IPS DF 4.7 (cell line): ENCODE data around the gene MMP25.

ENCODE experiments used
- DNase-seq: peaks from one replicate; pipeline ENCODE4 v3.0.0-alpha.2; 2013; ENCODE audit warnings: low spot score; ENCODE audit errors: extremely low read depth

The MMP25 gene

DNA sequence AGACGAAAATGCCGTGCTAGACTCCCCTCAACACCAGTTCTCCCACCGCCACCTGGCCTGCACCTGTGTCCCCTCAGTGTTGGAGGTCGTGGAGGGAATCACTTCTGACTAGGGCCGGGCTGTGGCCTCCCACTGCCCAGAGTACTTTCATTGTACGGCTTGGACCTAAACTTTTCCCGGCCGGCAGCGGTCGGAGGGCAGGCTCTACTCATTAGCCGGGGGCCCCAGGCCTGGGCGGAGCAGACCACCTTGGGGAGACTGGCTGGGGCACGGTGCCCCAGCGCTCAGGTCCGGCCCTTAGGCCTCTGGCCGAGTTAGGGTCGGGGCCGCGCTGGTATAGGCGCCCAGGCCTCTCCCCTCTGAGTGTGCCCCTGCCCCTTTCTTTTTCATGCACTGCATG, 29.0 kb upstream of the MMP25 start:
- no peak for DNase-seq

- DNase-seq, result no peak
Observed at GRCh38 chr16:3017794-3018506, 28.4 kb upstream of the MMP25 start, which contains the start of gene CLDN6. CLDN6 (minus strand) TSS chr16:3018183; CDS start chr16:3016021, 2,162 bp downstream.

GRCh38 chr16:3019594-3020246, 26.6 kb upstream of the MMP25 start:
- no peak for DNase-seq

GRCh38 chr16:3020247-3020603, 26.1 kb upstream of the MMP25 start, which contains the start of gene TNFRSF12A:
TNFRSF12A (plus strand) TSS chr16:3020368; CDS start chr16:3020398, 30 bp downstream.
- no peak for DNase-seq

DNA sequence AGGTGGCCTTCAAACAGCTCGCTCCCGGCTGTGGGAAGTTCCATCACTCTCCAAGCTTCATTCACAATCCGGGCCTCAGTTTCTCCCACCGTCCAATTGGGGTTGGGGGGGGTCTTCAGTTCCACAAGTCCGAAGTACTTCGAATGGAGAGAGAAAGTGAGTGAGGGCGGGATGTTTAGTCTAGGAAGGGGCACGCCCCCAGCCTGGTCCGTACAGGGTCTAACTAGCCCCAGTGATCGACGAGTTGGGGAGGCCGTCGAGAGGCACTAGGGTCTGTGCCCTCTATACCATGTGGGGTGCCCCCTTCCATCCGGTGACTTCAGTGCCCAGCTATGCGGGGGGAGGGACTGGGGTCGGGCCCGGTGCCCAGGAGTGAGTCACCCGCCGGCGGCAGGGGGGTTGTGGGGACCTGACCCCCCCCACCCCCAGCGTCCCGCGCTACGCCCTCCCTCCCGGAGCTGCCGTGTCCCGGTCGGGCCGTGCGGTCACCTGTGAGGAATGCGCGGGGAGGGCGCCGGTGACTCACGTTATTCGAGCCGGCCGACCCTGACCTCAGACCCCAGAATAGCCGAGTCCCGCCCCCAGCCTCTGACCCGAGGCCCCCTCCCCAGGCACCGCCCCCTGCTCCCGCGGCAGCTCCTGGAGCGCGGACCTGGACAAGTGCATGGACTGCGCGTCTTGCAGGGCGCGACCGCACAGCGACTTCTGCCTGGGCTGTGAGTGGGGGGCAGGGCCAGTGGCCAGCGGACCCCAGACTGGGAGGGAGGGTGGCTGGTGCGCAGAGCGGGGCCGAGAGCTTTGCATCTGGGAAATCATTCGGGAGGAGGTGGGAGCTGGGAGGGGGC, 25.5 kb upstream of the MMP25 start:
- DNase-seq, result no peak

DNA sequence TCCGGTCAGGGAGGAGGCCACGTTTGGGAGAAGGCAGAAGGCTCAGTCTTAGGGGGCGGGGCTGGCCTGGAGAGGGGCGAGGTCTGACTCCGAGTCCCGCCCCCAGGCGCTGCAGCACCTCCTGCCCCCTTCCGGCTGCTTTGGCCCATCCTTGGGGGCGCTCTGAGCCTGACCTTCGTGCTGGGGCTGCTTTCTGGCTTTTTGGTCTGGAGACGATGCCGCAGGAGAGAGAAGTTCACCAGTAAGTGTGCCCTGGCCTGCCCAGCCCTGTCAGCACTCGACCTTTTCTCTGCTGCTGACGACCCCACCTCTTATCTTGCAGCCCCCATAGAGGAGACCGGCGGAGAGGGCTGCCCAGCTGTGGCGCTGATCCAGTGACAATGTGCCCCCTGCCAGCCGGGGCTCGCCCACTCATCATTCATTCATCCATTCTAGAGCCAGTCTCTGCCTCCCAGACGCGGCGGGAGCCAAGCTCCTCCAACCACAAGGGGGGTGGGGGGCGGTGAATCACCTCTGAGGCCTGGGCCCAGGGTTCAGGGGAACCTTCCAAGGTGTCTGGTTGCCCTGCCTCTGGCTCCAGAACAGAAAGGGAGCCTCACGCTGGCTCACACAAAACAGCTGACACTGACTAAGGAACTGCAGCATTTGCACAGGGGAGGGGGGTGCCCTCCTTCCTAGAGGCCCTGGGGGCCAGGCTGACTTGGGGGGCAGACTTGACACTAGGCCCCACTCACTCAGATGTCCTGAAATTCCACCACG, 24.7 kb upstream of the MMP25 start:
- no peak for DNase-seq

GRCh38 chr16:3022208-3022683, 24.1 kb upstream of the MMP25 start:
- DNase-seq, result no peak

DNA sequence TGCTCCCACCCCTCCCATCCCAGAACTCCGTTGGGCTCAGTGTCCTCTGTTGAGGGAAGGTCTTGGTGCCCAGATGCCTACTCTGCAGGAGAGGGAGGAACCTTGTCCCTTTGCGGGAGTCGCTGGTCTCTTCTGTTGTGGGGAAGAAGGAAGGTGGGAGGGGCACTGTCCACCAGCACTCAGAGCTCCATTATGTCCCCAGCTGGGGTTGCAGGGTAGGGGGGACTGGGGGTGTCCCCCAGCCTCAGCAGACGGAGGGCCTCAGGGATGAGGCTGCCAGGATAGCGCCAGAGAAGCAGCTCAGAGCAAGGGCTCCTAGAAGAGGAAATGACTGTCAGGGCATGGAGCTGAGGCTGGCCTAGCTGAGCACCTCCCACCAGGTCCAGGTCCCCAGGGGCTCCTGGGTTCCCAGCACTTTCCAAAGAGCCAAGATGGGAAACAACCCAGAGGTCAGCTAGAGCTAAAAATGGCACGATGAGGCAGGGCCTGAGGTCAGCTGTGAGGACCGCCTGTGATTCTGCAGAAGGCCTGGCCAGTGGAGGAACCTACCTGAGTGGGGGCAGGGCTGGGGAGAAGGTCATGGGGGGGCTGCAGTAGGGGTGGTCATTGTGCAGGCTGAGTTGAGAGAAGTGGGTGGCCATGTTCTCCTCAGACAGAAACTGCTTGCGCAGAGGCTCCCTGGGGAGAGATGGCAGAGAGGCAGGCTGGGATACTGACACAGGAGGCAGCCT, 23.5 kb upstream of the MMP25 start:
- DNase-seq, result no peak

GRCh38 chr16:3023415-3023668, 23.0 kb upstream of the MMP25 start:
- DNase-seq, result no peak

DNA sequence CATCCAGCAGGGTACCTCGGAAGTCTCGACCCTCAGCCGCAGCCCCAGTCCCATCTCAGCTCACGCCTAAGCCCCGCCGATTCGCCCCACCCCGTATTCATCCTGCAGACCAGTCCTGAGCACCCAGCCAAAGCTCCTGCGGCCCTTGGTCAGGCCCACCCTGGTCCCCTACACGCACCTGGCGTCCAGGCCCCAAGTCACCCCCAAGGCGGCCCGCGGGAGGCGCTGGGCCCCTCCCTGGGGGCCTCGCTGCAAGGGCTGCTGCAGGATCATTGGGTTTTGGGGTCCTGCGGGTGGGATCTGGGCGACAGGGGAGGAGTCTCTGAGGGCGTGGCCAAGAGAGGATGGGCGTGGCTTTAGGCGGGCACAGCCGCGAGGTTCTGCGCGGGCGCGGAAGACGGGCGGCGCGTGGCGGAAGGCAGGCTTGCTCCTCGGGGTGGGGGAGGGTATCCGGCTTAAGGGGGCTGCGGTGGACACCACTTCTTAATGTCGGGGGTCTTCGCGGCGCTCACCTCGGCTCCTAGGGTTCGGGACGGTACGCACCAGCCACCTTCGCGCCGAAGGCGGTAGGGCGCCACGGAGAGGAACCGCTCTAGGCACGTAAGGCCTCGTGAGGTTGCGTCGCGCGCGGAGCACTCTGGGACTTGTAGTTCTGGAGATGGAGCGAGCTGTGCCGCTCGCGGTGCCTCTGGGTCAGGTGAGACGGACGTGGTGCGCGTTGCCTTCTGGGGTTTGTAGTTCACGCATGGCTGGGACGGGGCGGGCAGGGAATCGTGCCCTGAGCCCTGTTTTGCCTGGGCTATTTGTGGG, 22.5 kb upstream of the MMP25 start, which contains the start of the genes HCFC1R1 and THOC6:
Gene HCFC1R1, minus strand, starts transcription at position 274 of the 810 bp plus-strand sequence. Its CDS starts 1 bp downstream, at position 273.
Gene THOC6, plus strand, starts transcription at position 367 of the 810 bp plus-strand sequence. Its CDS starts 292 bp downstream, at position 659.
- DNase-seq, result no peak

DNA sequence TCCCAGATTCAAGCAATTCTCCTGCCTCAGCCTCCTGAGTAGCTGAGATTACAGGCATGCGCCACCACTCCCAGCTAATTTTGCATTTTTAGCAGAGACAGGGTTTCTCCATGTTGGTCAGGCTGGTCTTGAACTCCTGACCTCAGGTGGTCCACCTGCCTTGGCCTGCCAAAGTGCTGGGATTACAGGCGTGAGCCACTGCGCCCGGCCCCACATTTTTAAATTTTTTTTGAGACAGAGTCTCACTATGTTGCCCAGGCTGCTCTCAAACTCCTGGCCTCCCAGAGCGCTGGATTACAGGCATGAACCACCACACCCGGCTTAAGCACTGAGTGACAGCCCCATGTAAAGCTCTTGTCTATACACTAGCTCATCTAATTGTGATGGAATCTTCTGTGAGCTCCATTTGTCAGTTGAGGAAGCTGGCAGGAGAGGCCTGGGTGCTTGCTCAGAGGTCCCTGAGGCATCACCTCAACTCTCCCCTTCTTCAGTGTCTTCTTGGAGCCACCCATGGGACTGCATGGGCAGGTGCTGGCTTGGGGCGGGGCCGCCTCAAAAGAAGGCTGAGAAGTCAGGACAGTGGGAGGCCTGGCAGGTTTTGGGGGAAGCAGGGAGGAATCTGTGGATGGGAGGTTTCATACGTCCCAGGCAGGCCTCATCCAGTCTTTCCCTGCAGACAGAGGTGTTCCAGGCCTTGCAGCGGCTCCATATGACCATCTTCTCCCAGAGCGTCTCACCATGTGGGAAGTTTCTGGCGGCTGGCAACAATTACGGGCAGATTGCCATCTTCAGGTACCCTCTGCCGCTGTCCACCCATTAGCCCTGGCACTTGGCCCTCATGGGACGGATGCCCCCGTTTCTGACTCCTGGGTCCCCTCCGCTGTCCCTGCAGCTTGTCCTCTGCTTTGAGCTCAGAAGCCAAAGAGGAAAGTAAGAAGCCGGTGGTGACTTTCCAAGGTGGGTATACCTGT, 21.0 kb upstream of the MMP25 start:
- DNase-seq, result no peak

DNA sequence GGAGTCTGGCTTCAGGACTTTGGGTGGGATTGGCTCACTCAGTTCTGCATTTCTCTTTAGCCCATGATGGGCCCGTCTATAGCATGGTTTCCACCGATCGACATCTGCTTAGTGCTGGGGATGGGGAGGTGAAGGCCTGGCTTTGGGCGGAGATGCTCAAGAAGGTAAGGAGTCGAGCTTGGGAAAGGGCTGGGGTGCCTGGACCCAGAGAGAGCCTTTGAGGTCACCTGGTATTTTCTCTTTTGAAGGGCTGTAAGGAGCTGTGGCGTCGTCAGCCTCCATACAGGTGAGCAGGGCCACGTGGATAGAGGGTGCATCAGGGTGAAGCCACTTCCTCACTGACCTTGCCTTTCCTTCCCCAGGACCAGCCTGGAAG, 20.4 kb upstream of the MMP25 start:
- DNase-seq, result no peak

DNA sequence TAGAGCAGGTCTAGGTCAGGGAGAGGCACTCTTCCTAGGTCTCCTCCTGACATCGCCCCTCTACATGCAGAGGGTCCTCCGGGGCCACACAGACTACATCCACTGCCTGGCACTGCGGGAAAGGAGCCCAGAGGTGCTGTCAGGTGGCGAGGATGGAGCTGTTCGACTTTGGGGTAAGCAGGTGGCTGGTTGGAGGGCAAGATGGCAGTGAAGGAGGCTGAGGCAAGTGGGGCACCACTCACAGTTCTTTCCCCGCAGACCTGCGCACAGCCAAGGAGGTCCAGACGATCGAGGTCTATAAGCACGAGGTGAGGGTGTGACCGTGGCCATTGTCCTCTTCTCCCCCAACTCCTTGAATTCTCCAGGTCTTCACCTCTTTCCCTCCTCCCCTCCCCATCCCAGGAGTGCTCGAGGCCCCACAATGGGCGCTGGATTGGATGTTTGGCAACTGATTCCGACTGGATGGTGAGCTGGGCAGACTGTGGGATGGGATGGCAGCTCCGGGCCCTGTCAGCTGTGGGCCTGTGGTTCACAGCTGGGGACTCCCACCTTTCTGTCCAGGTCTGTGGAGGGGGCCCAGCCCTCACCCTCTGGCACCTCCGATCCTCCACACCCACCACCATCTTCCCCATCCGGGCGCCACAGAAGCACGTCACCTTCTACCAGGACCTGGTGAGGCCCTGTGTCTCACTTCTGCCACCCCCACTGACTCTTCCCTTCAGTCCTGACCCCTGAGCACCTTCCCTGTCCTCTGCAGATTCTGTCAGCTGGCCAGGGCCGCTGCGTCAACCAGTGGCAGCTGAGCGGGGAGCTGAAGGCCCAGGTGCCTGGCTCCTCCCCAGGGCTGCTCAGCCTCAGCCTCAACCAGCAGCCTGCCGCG, 19.5 kb upstream of the MMP25 start:
- no peak for DNase-seq

- DNase-seq, result no peak
Observed at GRCh38 chr16:3027489-3027795, 18.9 kb upstream of the MMP25 start.

DNA sequence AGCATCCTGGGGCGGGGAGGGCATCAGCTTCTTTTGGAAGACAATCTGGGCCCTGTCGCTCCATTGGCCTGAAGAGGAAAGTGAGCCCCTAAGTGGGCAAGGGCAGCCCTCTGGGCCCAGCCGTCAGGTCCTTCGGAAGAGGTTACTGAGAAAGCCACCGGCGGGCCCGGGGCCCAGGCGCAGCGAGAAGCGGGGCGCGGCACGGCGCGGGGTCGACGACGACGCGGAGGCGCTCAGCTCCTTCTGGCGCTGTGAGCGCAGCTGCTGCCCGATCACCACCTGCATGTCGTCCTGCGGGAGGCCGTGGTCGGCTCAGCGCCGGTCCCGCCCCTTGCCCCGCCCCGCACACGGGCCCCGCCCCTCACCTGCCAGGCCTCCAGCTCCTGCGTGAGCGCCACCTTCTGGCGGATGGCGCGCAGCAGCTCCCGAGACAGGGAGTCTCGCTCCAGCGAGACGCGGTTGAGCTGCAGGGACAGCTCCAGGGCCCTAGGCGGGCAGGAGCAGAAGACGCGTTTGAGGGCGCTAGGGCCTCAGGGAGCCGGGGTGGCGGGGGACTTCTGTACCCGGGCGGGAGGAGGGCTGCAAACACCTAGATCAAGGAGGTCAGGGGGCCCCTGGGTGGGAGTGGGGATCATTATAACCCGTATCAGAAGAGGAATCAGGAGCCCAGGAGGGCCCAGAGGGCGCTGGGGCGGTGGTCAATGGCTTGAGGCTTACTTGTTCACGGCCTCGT, 18.2 kb upstream of the MMP25 start:
- no peak for DNase-seq

GRCh38 chr16:3028716-3029319, 17.5 kb upstream of the MMP25 start:
- DNase-seq, result no peak
